Body of pancreas (tissue), 4 donors: ENCODE measurements around the gene CLDN5. TPM values are rescaled to one million over a fixed set of nuclear protein-coding genes. Genes with fewer than 3 reads are reported as not detected.

Source experiments
- ATAC-seq: fragments of 150-250 bp; one replicate; pipeline ENCODE4 v1.9.1; 2016
- DNase-seq, 4 donors: peaks; one replicate each; pipeline ENCODE4 v3.0.0-alpha.2; 2019
- H3K27ac ChIP-seq, 4 donors: fragments of 200-600 bp; sonication (generic); 1 replicate in 3 of 4; 2 replicates in 1 of 4; pipeline versions ENCODE4 v1.5.1 to v1.6.1; 2016 to 2019; ENCODE audit warnings: mild to moderate bottlenecking in 1 of 4, mixed read lengths in 1 of 4, moderate library complexity in 1 of 4
- H3K27me3 ChIP-seq, 2 donors: fragments of 200-600 bp; sonication (generic); one replicate each; pipeline ENCODE4 v1.6.0; 2016; ENCODE audit warnings: mild to moderate bottlenecking in 1 of 2
- H3K36me3 ChIP-seq, 2 donors: fragments of 200-600 bp; sonication (generic); replicated peaks in 1 of 2; 2 replicates each; pipeline ENCODE4 v1.5.1; 2016; ENCODE audit warnings: low read depth in 2 of 2; ENCODE audit not compliant: insufficient read depth in 1 of 2
- H3K4me1 ChIP-seq: fragments of 200-600 bp; sonication (generic); one replicate; pipeline ENCODE4 v1.6.0; 2016
- H3K4me3 ChIP-seq, 2 donors: fragments of 200-600 bp; sonication (generic); 1 replicate in 1 of 2; 2 replicates in 1 of 2; pipeline ENCODE4 v1.5.1; 2016 to 2019
- H3K9me3 ChIP-seq, 3 donors: fragments of 200-600 bp; sonication (generic); 1 replicate in 2 of 3; 2 replicates in 1 of 3; pipeline ENCODE4 v1.5.1; 2016
- CTCF ChIP-seq, 7 experiments: fragments of 450-650 bp in 4 of 7; fragments of 200-600 bp in 3 of 7; sonication (generic) in 3 of 7; IDR thresholded peaks; one replicate each; pipeline ENCODE4 v1.5.1; 2016 to 2019; ENCODE audit warnings: antibody characterized with exemption in 7 of 7
- POLR2A ChIP-seq, 3 donors: fragments of 450-650 bp; IDR thresholded peaks; one replicate each; pipeline ENCODE4 v1.6.1; 2016; ENCODE audit warnings: antibody characterized with exemption in 3 of 3, mild to moderate bottlenecking in 2 of 3
- WGBS, 2 donors: methylation state at CpG; one replicate each; pipeline ENCODE4 v1.1.5; 2017; 5-methylcytosine and 5-hydroxymethylcytosine counted together
- intact Hi-C: fragments of 100-400 bp; cut with DNase I; formaldehyde crosslinking; loops from one replicate; pipeline ENCODE4 v1.15.1; 2023
- total RNA-seq, 2 donors: library from RNA; depleted of rRNA; stranded (reverse); fragments of >200 nt; gene quantifications; one replicate each; pipeline ENCODE4 v1.1.0, GENCODE V29; 2016

Gene CLDN5
- total RNA-seq, 2 donors from 2014 or later = 36.9 to 80.4 TPM

- DNase-seq (no peak), ATAC-seq (no peak)
- TF ChIP-seq CTCF (IDR thresholded peaks at IDR 0.05) (no peak), POLR2A (IDR thresholded peaks at IDR 0.05) (no peak)
- Histone ChIP-seq H3K4me1 (no peaks in the 10 kb centered on the region), H3K4me3 (no peak overlapping the region), H3K9me3 (no peaks in the 10 kb centered on the region), H3K27ac (no peak overlapping the region), H3K36me3 (no peaks in the 10 kb centered on the region), H3K27me3 (no peaks in the 10 kb centered on the region)
- WGBS, 2 donors = 97 to 99% methylated on average over 7 of the region's 7 CpGs
- intact Hi-C loops = no loop called here
Measured at GRCh38 chr22:19498154-19498865, 25.9 kb downstream of the CLDN5 start.

GRCh38 chr22:19497245-19497644 lies 27.0 kb downstream of the CLDN5 start:
- no peak overlapping the region for H3K27ac ChIP-seq
- ATAC-seq (no peak), DNase-seq (peak in 2 of 4 donors; percentile 10 to 27)
- WGBS, 2 donors = 39 to 80% methylated on average over 1 to 3 of the region's 3 CpGs
- H3K36me3 ChIP-seq = no peaks in the 10 kb centered on the region
- TF ChIP-seq POLR2A (IDR thresholded peaks at IDR 0.05) = no peak
- no peak for TF ChIP-seq CTCF (IDR thresholded peaks at IDR 0.05)
- intact Hi-C loops = no loop called here
- no peaks in the 10 kb centered on the region for H3K4me1 ChIP-seq
- H3K27me3 ChIP-seq = no peaks in the 10 kb centered on the region
- no peaks in the 10 kb centered on the region for H3K9me3 ChIP-seq
- no peak overlapping the region for H3K4me3 ChIP-seq

GRCh38 chr22:19496324-19496630 lies 27.9 kb downstream of the CLDN5 start:
- intact Hi-C loops = no loop called here
- Histone ChIP-seq H3K36me3 (no peaks in the 10 kb centered on the region), H3K4me3 (no peak overlapping the region), H3K4me1 (no peaks in the 10 kb centered on the region), H3K27me3 (no peaks in the 10 kb centered on the region), H3K9me3 (no peaks in the 10 kb centered on the region), H3K27ac (no peak overlapping the region)
- ATAC-seq (no peak), DNase-seq (no peak)
- TF ChIP-seq POLR2A (IDR thresholded peaks at IDR 0.05) (no peak), CTCF (IDR thresholded peaks at IDR 0.05) (no peak)
- 88 to 95% methylated on average over 3 of the region's 3 CpGs for WGBS, 2 donors

DNA sequence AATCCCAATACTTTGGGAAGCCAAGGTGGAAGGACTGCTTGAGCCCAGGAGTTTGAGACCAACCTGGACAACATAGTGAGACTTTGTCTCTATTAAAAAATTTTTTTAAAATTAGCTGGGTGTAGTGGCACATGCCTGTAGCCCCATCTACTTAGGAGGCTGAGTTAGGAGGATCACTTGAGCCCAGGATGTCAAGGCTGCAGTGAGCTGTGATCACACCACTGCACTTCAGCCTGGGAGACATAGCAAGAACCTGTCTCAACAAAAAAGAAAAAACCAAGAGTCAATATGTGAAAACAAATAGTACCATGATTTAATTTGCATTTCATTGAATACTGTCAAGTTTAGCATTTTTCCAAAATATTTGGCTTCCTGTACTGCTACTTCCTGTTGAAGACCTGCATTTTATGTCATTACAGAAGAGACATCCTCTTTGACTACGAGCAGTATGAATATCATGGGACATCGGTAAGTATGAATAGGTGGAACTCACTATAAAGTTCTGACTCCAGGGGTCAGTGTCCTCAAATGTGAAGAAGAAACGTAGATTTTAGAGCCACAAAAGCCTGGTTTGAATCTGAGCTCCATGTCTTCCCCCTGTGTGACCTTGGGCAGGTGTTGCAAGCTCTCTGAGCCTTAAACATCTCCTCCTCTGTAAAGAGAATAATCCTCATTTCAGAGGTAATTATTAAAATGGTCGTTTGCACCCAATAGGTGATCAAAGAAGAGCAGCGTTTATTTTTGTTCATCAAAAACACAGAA lies 28.5 kb downstream of the CLDN5 start:
- intact Hi-C loops = no loop called here
- ATAC-seq = no peak

More for the DNA sequence above, 28.5 kb downstream of the CLDN5 start:
- Histone ChIP-seq H3K36me3 (no peaks in the 10 kb centered on the region), H3K27me3 (no peaks in the 10 kb centered on the region), H3K27ac (no peak overlapping the region), H3K4me1 (no peaks in the 10 kb centered on the region), H3K9me3 (no peaks in the 10 kb centered on the region), H3K4me3 (no peak overlapping the region)
- TF ChIP-seq POLR2A (IDR thresholded peaks at IDR 0.05) = no peak
- no peak for TF ChIP-seq CTCF (IDR thresholded peaks at IDR 0.05)
- WGBS, 2 donors = 58 to 72% methylated on average over 5 of the region's 5 CpGs
- DNase-seq = no peak
